ENCODE measurements around the gene EFCAB8.

The EFCAB8 gene, protein sequence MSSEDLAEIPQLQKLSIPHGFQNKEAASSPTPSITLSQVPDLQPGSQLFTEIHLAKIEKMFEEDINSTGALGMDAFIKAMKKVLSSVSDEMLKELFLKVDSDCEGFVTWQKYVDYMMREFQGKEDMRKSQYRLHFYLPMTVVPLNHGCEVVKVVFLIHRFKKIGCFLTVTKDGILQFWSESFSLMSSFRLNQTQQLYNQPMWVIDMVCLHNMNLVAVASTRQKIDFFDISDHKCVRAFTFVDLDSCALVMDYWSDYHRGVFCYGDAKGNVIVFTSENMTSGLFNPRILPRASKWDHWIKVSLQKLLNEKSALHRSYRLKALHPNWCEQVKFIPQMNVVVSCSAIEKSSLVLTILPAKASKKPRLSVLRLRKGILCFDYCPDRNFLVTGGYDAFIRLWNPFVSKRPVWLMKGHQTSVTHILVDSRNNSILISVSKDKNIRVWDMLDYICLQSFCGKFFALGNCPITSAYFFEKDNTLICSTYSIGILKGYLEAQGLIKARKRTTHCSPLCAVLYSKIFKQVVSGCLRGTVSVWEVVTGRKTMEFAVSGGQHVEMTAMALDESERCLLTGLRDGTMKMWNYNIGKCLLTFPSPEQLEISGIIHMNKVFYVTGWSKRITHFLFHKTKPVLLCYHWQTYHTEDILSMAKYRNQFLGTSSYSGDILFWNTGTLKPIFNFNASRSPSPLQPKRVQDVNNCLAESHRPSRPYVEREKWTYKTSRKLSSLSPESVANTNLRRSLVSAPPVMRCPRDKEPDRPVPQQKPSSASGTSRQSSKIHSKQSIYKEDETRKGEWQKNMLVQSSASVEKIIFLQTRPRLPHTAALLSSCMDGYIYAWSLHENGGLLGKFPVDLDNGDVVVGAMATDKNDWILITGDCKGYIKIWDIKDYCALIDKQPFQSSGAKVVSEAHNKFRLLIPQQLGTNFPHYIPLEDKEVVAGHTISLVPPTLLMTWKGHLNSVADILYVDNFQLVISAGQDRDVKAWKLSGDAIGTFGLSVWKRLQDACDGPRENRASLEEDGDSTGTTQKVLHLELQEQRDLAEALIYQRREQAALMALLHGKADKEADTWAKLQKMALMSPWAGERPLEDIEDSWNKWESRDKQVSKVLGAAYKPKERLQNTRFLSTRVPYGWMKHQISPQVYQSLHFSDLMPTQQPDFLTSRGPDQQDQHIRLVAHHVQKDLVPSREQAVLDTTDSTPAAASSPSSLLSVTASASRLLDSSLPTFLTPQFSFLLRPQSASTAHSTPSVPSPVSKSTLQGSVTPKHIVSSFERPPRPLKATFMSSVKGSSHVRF
- 0.78 to 3.6 reads per million in 2 experiments for total RNA-seq

DNA sequence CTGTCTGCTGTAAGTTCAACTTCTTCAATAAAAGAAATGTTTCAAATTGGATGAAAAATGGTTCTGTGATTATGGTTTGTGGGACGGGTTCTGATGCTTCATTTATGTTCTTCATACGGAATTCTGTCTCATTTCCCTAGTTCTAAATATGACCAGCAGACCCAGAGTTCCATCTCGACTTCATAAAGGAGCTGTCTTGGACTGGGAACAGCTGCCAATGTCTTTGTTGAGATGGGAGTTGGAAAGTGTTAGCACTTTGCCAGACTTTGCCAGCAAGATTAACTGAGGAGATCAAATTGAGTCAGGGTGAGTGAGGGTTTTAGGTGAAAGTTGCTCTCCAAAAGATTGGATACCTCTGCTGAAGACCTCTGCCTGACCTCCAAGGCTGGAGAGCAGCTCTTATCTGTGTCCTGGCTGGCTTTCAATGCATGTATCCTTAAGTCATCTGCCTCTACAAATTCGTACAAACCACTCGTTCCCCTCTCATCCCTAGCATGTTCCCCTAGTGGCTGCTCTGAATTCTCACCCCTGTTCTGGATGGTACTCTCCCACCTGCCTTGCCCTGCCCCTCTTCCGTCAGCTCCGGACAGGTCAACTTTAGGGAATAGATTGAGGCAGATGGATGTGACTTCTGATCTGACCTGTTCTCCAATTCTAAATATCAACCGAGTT is at the start of gene EFCAB8:
Gene EFCAB8 (plus strand): TSS at position 223 of the 672 bp plus-strand sequence. CDS start 4,870 bp downstream, outside the sequence.
- DNase-seq (ENCODE audit: low read depth), result no peak

DNA sequence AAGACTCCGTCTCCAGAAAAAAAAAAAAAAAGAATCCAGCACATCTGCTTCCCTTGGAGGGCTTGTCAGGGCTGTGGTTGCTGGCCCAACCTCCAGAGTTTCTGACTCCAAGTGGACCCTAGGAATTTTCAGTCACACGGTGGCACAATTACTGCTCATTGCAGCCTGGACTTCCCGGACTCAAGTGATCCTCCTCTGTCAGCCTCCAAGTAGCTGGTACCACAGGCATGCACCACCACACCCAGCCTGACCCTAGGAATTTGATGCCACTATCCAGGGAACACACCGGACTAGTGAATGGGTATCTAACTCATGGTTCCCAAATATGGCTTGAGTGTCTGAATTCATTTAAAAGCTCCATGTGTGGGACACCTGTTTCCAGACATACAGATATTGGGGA is 48.8 kb upstream of the EFCAB8 start:
- DNase-seq (ENCODE audit: low read depth), result no peak

DNA sequence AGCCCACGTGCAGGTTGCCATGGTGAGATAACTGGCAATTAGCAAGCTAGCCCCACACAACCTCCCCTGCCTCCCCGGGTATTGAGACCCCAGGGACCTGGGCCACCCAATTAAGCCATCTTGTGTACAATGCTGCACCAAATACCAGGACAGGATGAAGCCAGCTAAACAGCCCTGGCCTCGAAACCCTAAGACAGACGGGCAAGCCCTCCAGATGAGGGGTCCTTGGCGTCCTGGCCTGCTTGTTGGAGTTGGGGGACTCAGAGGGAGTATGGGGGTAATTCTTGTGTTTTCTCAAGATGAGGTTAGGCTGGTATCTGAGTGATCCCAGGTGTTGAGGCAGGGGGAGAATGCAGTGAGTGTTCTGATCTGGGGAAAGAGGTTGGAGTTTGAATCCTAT is 47.8 kb upstream of the EFCAB8 start:
- no peak for DNase-seq (ENCODE audit: low read depth)

DNA sequence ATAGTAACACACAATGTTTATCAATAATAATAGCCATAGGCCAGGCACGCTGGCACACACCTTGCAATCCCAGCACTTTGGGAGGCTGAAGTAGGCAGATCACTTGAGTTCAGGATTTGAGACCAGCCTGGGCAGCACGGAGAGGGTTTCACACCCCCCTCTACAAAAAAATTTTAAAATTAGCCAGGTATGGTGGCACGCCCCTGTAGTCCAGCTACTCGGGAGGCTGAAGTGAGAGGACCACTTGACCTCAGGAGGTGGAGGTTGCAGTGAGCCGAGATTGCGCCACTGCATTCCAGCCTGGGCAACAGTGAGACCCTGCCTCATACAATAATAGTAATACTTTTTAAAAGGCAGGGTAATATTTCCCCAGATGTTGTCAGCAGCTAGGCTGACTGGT is 46.8 kb upstream of the EFCAB8 start:
- DNase-seq (ENCODE audit: low read depth), result no peak

DNA sequence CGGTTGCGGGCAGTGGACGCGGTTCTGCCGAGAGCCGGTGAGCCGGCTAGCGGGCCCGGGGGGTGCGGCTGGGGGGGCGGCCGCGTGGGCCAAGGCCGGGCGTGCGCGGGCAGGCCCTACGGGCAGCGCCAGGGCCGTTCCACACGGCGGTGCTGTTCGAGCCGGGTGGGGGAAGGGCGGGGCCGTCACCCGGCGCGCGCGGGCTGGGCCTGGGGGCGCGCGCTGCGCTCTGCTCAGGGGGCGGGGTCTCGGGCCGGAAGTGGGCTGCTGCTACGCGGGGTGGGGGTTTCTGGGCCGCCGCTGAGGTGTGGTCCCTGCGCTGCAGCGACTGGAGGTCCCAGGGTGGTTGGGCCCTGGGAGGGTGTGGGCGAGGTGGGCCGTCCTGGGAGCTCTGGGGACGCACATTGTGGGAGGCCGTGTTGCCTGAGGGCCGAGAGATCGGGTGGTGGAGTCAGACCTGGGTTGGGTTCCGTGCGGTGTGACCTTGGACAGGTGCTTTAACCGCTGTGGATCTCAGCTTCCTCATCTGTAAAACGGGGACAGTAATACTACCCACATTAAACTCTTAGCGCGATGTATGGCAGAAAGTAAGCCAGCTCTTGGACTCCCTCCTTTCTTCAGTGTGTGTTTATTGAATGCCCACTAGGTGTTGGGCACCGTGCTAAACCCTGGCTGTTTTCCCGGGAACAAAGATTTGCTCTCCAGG is 38.6 kb upstream of the EFCAB8 start:
- peak; percentile 75 for DNase-seq (ENCODE audit: low read depth)

DNA sequence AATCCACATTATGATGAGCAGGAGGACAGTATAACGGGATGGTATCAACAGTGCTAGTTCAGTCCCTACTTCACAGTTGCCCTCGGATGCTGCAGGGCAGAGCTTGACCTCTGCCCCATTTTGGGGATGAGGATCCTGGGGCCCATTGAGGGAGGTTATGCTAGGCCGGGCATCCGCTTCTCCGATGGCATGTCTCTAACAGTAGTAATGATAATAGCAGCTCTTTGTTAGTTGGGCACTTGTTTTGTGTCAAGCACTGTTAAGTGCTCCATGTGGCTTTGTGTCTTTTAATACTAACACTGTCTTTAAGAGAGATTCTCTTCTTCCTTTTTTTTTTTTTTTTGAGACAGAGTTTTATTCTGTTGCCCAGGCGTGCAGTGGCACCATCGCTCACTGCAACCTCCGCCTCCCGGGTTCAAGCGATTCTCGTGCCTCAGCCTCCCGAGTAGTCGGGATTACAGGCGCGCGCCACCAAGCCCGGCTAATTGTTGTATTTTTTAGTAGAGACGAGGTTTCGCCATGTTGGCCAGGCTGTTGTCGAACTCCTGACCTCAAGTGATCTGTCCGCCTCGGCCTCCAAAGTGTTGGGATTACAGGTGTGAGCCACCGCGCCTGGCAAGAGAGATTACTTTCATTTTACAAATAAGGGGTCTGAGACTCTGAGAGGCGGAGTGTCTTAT is 37.9 kb upstream of the EFCAB8 start:
- no peak for DNase-seq (ENCODE audit: low read depth)

DNA sequence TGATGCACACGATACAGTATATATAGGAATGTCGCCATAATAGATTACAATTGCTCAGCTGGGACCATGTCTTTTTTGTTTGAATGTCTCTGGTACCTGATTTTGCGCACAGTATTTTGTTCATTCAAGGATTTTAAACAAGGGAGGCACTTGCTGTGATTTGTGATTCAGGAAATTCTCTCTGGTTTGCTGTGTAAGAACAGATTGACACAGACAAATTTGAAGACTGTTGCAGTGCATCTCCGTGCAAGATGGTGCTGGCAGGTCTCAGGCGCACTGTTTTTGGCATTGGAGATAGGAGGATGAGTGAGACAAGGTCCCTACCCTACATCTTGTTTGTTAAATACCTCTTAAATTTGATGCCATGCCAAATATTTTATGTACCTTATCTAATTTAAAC is 36.5 kb upstream of the EFCAB8 start:
- no peak for DNase-seq (ENCODE audit: low read depth)

DNA sequence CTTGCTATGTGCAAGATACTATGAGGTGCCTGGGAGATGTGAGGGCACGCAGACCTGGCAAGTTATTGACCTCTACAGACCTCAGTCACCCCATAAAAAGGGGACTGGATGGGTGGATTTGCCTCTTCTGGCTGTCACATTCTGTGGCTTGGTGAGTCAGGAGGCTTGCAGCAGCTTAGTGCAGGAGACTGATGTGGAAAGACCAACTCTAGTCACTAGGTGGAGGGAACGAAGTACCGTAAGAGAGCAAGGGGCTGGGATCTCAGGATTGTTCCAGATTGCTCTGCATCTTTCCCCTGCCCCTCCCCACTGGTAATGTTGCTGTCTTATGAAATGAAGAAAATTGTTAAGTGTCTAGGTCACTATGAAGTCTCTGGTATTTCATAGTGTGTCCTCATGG is 35.6 kb upstream of the EFCAB8 start:
- DNase-seq (ENCODE audit: low read depth), result no peak

DNA sequence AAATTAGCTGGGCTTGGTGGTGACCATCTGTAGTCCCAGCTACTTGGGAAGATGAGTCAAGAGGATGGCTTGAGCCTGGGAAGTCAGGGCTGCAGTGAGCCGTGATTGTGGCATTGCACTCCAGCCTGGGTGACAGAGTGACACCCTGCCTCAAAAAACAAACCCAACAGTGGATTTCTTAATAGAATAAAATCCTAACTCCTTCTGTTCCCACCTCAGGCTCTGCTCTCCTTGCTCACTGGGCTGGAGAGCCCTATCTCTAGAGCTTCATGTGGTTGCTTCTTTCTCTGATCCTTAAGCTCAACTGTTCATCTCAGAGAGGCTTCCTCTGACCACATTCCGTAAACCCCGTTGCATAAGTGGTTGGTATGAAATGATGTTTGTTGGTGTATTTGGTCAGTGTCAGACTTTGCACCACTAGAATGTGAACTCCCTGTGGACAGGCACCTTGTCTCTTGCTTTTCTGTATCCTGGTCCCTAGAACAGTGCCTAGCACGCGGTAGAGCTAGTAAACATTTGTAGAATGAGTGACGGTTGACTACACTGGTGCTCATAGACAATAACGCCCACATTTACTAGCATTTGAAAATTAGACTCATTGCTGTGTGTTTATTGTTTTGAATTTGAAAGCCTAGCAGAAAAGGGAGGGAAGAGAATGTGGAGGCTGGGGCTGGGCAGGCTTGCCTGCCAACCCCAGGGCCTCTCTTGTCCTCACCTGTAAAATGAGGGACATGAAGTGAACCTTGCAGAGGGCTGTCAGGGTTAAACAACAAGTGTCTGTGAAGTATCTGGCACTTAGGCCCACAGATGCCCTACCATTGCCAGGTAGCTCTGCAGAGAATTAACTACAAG is 34.8 kb upstream of the EFCAB8 start:
- no peak for DNase-seq (ENCODE audit: low read depth)

DNA sequence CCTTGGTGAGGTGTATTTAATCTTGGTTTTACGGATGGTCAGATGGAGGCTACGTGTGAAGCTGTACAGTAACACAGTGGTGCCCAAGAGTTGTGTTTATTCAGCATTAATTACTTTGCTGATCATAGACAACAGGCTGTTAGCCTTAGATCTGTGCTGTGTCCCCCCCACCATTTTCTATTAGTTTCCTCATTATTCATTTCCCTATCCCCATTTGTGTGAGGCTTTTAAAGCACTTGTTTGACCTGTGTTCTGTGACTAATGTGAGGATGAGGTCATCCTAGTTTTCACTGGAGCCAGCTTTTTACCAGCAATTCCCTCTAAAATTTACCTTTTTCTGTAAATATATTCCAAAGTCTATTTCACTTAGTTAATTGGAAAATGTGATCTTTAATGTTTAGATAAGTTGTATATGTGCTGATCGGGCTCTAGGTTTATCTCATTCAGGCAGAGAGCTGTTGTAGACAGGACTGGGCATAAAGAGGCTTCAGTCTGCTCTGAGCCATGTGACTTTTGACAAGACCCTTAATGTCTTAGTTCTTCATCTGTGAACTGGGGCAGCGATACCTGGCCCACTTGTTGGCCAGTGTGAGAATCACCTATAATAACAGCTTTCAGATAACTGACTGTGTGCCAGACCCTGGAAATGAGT is 30.6 kb upstream of the EFCAB8 start:
- DNase-seq (ENCODE audit: low read depth), result no peak

DNA sequence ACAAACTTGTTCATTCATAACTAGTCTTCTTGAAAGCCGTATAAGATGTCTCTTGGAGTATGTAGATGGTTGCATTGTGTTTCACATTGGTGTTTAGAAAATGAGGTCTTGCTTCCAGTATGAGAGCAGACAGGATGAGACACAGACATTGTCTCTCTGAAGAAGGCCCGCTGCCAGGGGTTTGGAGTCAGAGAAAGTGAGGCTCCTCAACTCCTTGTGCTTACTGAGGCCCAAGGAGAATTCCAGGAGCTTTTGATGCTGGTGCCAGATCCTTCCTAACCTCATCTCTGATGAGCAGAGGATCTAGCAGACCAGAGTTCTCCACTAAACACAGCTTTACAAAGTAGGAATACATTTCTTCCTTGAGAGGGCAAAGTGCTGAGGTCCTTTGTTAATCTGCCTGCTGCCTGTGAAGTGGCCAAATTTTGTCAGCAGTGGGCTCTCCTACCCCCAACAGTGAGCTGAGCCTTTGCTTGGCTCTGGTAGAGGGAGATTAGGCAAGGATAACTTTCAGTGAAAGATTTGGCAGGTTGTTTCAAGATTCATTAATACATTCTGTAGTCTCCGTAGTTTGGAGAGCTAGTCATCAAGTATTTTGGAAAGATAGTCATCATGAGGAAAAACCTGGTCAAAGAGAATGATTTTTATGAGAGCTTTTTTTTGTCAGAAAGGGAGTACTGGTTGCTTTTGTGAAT is 29.3 kb upstream of the EFCAB8 start:
- no peak for DNase-seq (ENCODE audit: low read depth)

DNA sequence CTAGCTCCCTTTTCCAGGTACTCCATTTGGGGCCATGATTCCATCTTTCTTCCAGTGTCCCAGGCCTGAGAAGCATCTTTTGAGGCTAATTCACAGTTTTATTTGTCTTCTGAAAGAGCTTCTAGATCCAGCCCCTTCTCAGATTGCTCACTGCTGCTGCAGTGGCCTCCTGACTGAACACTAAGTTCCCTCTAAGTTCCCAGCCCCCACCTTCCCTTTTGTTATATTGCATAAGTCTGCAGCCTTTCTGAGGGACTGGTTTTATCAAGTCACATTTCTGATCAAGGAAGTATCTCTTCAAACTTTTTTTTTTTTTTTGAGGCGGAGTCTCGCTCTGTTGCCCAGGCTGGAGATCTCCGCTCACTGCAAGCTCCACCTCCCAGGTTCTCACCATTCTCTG is 28.3 kb upstream of the EFCAB8 start:
- no peak for DNase-seq (ENCODE audit: low read depth)

DNA sequence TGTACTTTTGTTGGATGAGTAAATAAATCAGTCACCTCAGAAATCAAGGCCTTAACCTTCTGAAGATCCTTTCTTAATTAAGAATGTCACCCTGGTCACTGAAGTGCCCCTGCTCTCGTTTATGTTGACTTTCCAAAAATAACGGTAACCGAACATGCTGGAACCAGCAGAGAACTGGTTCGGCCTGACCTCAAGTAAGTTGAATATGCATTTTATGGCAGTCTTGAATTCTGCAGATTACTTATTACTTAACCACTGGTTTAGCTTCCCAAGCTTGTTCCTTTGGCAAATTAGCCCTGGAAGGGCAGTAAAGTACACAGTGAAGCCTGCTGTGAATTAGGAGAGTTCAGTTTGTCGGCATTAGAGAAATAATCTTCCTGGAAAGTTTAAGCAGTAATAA is 26.7 kb upstream of the EFCAB8 start:
- no peak for DNase-seq (ENCODE audit: low read depth)

DNA sequence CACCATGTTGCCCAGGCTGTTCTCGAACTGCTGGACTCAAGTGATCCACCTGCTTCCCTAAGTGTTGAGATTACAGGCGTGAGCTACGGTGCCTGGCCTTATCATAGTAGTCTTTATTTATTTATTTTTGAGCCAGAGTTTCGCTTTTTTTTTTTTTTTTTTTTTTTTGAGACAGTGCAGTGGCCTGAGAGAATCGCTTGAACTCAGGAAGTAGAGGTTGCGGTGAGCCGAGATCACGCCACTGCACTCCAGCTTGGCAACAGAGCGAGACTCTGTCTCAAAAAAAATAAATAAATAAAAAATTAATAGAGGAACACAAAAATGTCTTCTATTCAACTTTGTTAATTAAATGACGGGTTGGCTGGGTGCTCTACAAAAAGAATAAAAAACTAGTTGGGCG is 26.1 kb upstream of the EFCAB8 start:
- no peak for DNase-seq (ENCODE audit: low read depth)

DNA sequence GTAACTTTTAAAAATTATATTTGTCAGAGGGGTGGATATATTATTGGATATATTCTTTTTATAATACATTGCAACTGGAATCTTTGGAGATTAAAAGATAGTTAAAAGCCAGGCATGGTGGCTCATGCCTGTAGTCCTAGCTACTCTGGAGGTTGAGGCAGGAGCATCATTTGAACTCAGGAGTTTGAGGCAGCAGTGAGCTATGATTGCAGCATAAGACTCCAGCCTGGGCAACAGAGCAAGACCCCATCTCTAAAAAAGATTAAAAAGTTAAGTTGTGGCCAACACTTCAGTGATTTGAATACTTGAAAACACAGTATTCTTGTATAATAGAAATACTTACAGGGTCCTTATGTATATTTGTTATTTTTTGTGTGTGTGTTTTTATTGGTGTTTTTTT is 23.8 kb upstream of the EFCAB8 start:
- DNase-seq (ENCODE audit: low read depth), result no peak

DNA sequence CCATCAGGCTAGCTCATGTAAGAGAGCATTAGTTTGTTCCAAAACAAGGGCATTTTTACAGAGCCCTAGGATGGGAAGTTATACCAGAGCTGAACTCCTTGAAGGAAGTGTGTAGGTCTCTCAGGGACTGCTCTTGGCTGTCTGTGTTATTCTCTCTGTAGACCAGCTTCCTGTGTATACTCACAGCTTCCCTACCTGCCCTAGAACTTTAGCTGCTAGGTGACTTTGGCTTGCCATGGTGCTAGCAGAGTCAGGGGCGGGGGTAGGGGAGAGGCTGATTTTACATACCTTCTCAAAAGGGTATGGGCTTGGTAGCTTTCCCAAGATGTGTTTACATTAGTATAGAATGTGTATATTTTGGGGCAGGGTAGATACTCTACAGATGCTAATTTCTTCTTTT is 21.6 kb upstream of the EFCAB8 start:
- no peak for DNase-seq (ENCODE audit: low read depth)

DNA sequence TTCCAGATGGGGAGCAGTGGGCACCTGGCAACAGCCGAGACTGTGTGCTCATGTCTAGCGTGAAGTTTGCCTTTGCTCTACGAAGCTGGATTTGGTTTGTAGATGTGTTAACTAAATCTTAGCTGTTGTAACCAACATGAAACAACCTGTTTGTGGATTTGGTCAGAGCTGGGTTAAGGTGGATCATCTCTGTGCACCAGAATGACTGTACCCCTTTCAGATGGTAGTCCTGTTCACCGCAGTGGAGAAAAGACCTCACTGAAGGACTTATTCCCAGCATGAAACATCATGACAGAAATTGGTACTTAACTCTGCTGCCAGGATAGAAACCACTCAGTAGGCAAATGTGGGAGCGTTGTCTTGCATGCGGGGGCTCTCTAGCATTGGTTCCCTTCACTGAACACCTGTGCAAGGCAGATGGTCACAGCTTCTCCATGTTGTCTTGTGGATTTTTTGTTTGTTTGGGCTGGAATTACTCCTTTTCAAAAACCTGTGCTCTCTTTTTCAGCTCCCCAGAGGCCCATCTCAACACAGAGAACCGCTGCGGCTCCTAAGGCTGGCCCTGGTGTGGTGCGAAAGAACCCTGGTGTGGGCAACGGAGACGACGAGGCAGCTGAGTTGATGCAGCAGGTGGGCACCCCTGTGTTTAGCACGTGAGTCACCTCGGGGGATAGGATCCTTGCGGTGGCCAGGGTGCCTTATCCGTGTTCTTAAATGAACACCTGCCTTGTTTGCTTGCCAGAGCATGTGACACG is 19.3 kb upstream of the EFCAB8 start:
- no peak for DNase-seq (ENCODE audit: low read depth)

DNA sequence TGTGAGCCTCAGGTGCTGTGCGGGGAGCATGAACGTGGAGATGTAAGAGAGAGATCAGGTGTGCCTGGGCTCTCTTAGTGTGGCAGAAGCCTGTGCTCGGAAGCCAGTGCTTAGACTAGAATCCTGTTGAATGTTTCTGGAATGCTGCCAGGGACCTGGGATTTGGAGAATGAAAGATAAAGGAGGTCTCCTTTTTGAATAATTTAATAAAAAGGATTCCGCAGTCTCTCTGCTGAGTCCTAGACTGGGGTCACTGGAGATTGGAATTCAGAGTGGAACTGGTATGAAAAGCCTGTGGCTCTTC is 18.8 kb upstream of the EFCAB8 start:
- no peak for DNase-seq (ENCODE audit: low read depth)

Data from T follicular helper cell (primary cell).